Measurements from ENCODE around the gene TMEM156.
A peak's percentile ranks its signal among the peaks of the same experiment; 100 is the strongest.

The TMEM156 gene

GRCh38 chr4:39032218-39033085, at the start of gene TMEM156:
TSS of gene TMEM156 (minus strand) at chr4:39032409. CDS start at chr4:39032313, 96 bp downstream.
- no peak for DNase-seq

DNA sequence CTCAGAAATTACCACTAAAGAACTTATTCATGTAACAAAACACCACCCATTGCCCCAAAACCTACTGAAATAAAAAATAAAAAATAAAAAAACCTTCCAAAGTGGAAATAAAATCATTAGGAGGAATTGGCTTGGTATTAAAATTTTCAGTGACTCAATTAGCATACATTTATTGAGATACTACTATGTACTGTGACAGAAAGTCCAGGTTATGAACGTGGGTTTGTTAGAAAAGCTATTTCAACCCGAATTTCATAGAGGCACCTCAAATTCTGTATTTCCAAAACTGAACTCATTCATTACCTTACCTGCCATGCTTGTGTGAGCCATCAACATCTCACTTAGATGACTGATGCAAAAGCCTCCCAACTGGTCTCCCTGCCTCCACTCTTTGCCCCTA, 46.6 kb upstream of the TMEM156 start:
- DNase-seq, result no peak

GRCh38 chr4:39068907-39069306, 36.7 kb upstream of the TMEM156 start:
- no peak for DNase-seq

GRCh38 chr4:39067451-39067850, 35.2 kb upstream of the TMEM156 start:
- no peak for DNase-seq

DNA sequence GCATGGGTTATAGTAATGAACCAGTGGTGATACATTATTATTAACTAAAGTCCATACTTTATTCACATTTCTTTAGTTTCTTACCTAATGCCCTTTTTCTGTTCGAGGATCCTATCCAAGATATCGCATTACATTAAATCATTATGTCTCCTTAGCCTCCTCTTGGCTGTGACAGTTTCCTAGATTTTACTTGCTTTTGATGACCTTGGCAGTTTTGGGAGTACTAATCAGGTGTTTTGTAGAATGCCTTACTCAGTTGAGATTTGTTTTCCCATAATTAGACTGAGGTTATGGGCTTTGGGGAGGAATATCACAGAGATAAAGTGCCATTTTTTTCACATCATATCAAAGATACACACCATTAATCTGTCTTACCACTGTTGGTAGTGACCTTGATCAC, 34.8 kb upstream of the TMEM156 start:
- no peak for DNase-seq

DNA sequence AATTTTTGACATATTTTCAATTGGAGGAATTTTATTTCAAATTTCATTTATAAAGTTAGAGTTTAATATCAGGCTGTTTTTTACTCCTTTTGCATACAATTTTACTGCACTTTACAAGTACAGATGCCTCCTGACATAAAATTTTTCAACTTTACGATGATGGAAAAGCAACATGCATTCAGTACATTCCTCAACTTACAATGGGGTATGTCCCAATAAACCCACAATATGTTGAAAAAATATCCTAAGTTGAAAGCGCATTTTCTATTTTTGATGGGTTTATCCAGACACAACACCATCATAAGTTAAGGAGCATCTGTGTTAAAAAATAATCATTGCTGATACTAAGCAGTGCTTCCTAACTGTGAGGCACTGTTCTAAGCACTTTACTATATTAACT, 34.2 kb upstream of the TMEM156 start:
- no peak for DNase-seq

- DNase-seq, result no peak
Measured at GRCh38 chr4:39063430-39063829, 31.2 kb upstream of the TMEM156 start.

DNA sequence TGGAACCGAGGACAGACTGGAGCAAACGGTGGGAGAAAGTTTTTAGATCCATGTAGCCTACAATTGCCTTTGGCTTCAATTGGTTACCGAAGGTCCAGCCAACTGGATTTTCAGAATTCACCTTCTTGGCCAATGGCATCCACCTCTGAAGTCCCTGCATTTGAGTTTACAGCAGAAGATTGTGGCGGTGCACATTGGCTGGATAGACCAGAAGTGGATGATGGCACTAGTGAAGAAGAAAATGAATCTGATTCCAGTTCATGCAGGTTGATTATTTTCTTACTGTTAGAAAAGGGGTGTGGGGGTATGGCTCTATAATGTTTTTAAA, 30.5 kb upstream of the TMEM156 start:
- DNase-seq, result peak; percentile 24

- no peak for DNase-seq
Measured at GRCh38 chr4:39062094-39062769, 30.0 kb upstream of the TMEM156 start, which contains the start of gene KLHL5. TSS of gene KLHL5 (plus strand) at chr4:39062232. CDS start at chr4:39062653, 421 bp downstream.

GRCh38 chr4:39061457-39061856, 29.2 kb upstream of the TMEM156 start:
- no peak for DNase-seq

DNA sequence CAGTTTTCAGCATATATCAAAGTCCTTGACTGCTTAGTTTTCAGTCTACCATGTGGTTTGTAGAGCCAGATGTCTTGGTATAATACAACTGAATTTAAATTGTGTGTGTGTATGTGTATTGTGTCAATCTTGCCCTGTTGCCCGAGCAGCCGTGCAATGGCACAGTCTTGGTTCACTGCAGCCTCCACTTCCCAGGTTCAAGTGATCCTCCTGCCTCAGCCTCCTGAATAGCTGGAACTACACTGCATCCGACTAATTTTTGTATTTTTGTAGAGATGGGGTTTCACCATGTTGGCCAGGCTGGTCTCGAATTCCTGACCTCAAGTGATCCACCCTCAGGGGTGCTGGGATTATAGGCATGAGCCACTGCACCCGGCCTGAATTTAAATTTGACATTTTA, 23.8 kb upstream of the TMEM156 start:
- no peak for DNase-seq

DNA sequence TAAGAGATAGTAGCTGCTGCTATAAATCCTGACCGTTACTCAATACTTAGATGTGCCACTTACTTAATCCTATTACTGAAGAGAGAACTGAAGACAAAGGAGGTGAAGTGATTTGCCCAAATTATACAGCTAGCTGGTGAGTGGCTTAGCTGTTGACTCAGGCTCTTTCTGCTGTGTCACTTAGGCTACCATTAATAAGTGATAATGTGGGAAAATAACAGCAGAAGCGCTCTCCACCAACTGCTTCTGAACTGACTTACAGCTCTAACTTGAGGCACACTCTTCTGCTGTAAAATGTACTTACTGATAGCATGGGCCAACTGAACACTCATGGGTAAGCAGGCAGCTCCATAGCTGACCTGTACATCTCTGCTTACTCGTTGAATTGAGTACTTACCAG, 22.3 kb upstream of the TMEM156 start:
- DNase-seq, result no peak

DNA sequence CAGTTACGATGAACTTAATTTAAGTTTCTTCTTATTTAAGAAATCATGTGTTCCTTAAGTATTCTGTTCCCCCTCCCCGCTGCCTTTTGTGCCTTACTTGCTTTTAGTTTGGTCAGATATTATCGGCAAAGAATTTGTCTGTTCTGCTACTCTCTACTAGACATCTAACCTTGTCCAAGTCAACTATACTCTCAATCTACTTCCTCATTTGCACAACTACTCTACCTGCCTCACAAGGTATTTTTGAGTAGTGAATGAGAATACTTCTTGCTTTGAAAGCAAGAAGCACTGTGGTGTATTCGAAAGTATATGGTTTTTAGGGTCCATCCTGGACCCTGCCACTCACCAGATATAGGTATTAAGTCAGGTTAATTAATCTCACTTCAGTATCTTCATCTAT, 21.8 kb upstream of the TMEM156 start:
- no peak for DNase-seq

DNA sequence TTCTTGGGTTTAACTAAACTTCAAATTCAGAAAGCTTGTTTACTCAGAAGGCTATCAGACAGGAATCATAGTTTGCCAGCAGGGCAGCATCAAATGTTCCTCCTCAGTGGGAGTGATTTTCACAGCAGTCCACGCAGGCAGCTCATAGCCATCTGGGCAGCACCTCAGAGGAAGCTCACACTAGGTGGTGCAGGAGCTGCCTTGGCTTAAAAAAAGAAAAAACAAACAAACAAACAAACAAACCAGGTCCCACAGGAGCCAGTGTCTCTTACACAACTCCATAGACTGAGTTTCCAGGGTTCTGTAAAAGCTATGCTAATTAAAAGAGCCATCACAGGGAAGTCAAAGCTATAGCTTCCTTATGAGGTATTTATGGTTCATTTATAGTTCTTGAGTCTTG, 19.3 kb upstream of the TMEM156 start:
- no peak for DNase-seq

DNA sequence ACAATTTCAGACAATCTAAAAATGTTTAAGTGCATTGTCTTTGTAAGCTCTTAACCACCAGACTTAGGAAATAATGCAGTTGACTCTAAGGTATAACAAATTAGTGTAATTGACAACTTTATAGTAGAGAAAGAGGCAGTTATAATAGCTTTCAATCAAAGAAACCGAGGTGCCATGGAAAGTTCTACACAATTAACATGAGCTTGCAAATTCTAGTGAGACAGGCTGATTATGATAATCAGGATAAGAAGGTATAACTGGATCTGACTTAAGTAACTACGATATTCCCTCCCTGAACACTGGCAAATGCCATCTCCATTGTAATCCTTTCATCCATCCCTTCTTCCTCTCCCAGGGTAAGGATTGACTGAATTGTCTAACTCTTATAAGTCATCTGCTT, 18.4 kb upstream of the TMEM156 start:
- DNase-seq, result no peak

DNA sequence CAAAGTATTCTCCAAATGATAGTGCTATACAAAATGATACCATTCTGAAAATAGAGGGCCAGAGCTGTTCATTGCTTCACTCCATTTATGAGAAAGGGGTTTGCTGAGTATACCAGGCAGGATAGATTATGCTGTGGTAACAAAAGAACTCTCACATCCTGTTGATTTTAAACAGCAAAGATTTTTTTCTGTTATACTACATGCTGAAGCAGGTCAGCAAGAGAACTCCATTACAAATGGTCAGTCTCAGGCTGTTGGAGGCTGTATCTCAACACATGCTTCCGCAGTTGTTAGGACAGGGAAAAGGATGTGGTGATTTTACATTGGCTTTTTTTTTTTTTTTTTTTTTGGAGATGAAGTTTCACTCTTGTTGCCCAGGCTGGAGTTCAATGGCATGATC, 16.1 kb upstream of the TMEM156 start:
- no peak for DNase-seq

DNA sequence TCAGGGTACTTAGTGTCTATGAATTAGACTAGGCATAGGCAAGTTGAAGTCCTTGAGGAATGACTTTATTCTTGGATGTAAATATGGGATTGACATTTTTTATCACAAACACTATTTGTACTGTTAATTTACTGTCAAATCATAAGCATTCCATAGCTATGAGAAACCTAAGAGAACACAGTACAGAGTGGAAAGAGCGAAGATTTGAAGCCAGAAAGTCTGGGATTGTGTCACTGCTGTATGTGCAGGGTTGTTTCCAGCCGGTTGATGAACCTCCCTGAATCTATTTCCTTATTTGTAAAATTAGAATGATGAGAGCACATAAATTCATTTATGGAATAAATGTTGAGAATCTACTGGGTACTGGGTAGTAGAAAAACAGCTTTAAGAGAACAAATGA, 15.5 kb upstream of the TMEM156 start:
- DNase-seq, result no peak

DNA sequence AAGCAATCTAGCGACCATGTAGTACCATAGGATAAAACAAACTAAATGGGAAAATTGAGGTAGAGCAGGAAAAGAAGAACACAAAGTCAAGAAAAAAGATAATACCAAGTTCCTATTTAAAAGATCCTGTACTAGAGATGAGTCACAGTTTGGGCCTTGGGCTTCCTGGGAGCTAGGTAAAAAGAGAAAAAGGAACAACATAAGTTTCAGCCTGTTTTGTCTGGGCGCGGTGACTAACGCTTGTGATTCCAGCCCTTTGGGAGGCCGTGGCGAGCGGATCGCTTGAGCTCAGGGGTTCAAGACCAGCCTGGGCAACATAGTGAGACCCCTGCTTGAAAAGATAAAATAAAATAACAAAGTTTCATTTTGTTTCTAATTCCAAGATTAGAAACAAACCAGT, 14.0 kb upstream of the TMEM156 start:
- DNase-seq, result no peak

- no peak for DNase-seq
Measured at GRCh38 chr4:39045827-39046221, 13.6 kb upstream of the TMEM156 start.

GRCh38 chr4:39044956-39045826, 13.0 kb upstream of the TMEM156 start:
- peak; percentile 44 for DNase-seq

- DNase-seq, result peak; percentile 80
Measured at GRCh38 chr4:39044364-39044955, 12.3 kb upstream of the TMEM156 start.

DNA sequence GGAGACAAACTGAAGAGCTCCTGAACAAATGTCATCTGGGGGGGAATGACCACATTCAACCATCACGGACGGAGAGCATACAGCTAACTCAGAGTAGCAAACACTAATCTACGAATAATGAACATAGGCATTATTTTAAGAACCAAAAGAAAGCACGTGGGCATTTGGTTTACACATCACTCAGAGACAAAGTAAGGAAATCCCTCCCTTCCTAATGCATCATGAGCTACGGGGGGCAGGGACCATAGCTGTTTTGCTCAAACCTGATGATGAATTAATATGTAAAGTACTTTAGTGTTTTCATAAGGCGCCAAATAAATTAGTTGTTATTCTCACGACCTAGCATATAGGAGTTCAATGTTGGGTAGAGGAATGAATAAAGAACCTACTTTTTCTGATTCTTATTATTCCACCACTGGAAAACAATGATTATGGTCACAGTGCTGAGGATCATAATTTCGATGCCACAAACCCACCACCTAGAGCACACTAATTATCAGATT, 11.7 kb upstream of the TMEM156 start:
- DNase-seq, result peak; percentile 55

All from midbrain (tissue), 1 donor.